AG08396 (cell line): ENCODE data around the gene CFAP161.
A peak's percentile ranks its signal among the peaks of the same experiment; 100 is the strongest.
"Not testable (repeated sequence)": the region's sequence is repeated elsewhere in the genome, so short reads cannot be mapped to it uniquely, and the experiment has no call there.

Experiments
- DNase-seq: peaks from one replicate; pipeline ENCODE4 v3.0.0; 2012; ENCODE audit warnings: low spot score, mixed read lengths

The CFAP161 gene

DNA sequence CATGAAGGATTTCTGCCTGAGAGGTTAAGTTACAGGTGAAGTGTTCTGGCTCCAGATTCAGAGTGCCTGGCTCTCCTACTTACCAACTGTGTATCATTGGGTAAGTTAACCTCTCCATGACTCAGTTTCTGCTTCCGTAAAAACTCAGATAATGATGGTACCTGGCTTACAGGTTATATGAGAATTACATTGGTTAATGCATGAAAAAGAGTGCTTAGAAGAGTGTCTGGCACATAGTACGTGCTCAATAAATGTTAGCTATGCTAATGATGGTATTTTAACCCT, 23.8 kb downstream of the CFAP161 start:
- DNase-seq: no peak

DNA sequence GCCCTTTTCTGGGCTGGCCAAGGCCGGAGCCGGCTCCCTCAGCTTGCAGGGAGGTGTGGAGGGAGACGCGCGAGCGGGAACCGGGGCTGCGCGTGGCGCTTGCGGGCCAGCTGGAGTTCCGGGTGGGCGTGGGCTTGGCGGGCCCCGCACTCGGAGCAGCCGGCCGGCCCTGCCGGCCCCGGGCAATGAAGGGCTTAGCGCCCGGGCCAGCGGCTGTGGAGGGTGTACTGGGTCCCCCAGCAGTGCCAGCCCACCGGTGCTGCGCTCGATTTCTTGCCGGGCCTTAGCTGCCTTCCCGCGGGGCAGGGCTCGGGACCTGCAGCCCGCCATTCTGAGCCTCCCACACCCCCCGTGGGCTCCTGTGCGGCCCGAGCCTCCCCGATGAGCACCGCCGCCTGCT, 24.5 kb downstream of the CFAP161 start:
- not testable (repeated sequence) for DNase-seq

DNA sequence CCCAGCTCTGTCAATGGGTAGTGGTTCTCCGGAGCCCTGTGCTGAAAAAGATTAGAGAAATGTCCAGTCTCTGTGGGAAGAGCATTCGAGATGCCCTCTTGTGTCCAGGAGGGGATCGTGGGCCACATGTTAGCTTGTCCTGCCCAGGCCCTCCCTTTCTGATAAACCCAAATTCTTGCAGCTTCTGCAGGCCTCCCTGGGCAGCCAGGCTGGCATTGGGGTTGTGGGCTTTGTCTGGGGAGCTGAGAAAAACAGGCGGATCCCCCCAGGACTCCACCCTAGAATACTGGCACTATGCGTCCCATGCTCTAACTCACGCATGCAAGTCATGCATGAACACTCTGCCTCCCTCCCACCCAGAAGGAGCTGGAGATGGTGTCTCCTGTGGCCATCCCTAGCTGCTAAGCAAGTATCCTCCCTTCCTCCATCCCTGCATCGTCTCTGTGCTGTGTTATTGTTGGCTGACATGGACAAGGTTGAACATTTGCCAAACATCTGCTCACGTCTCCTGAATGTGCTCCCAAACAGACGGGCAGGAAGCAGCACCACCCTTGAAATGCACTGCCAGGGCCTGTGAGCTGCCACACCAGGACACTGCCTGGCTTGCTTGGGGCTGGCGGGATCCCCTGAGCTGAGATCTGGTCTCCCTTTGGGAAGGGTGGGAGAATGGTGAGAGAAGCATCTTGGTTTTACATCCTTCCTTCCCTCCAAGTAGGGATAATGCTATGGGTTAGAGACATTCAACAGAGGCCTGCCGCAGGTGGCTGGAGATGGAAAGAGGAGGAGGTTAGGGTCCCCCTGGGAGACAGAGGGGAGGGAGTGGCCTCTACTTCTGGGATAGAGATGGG, 26.5 kb downstream of the CFAP161 start:
- peak; percentile 79 for DNase-seq

DNA sequence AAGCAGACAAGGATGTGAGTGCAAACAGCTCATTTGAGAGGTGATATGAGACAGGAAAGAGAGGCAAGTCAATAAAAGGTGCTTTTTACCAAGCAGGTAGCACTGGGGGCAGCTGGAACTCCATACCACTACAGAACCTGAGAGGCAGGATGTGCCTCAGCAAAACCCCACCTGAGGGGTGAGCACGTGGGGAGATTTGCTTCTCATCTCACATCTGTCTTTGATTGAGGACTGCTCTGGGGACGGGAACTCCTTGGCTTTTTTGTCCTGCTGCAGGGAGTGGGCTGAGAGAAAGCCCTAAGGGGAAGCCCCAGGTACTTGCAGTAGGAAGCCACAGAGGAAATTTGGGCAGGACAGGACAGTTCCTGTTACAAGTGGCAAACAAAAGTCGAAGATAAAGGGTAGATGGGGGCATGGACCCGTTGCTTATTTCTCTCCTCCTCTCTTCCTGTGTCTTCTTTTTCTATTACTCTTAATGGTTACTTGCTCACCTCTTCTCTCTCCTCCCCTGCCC, 27.1 kb downstream of the CFAP161 start:
- DNase-seq: no peak

DNA sequence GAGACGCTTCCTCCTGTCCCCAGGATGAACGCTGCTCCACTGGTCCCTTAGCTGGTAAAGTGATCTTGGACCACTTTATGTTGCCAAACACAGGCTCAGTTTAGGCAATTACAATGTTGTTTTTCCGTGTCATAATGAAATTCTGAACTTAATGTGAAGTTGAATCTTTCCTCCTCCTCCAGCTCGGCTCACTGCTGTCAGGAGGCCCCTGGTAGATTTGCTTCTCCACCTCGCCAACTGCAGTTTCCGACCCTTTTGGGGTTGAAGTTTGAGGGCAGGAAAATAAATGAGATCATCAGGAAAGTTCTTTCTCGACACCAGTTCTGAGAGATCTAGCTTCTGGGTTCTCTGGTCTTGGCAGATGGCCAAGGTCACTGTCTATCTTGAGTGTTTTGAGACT, 27.8 kb downstream of the CFAP161 start:
- DNase-seq: no peak

DNA sequence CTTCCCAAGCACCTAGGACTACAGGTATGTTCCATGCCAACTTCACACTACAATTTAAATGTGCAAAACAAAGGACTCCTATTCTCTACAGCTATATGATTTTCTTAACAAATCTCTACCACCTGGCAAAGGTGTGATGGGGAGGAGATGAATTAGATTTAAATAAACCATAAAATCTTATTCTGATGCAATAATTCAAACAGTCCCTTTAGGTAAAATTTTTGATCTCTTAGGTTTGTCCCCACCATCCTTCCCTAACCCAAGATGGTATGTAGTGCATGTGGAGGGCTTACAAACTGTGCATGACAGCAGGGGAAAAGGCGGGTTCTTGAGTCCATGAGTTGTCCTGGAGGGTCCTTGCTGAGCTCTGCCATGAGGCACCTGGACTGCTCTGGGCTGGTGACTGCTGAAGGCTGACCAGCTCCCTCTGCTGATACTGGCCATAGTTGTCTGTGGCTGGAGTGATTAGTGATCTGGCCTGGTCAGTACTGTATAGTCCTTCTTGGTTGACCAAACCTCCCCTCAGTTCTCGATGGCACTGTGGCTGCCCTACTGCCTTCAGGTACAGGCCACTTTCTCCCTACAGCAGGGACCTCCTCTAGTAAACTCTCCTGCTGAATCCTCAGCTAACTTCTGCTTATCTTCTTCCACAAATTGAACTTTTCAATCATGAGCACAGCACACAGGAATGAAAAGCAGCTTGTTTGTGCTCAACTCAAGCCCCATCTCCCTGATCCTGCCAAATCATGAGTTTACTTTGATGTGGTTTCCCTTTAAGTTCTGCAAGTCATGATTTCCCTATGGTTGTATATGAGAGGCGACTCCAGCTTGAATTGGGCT, 30.1 kb downstream of the CFAP161 start:
- DNase-seq: peak; percentile 83

DNA sequence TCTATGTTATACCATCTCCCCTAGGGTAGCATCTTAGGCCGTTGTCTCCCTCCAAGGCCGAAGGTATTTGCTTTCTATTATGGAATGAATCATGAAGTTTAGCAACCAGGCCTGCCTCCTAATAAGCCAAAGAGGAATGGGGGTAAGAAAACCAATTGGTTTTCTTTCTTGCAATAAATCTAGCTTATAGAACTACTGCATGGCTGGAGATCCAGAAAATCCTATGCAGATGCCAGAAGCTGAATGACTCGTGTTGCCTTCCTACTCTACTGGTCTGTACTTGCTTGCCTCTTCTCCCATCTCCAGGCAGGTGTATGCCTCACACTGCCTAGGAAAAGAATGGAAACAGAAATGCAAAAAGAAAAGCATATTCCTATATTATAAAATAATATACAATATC, 31.5 kb downstream of the CFAP161 start:
- DNase-seq: no peak

DNA sequence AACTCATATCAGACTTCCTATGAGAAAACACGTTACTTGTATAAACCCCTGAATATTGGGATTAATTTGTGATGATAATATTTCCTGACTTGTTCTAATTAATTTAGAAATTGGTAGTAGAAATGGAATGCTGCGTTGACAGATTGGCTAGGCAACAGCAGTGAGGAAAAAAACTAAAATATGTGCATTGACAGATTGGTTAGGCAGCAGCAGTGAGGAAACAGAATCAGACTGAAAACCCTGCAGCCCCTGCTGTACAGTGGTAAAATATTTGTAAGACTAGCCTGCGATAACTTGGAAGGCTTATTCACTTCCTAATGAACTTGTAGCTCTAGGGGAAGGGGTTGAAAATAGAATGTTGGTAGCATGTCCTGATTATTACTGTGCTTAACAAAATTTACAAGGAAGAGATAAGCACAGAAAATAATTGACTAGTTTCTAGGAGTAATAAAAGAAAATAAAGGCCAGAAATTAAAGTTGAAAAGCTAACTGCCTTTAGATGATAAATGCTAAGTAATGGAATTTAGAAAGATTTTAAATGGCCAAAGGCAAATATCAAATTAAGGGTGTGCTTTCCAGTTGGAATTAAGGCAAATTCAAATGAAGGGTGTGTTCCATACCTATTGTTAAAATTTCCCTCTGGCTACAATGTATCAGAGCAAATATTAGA, 32.7 kb downstream of the CFAP161 start:
- no peak for DNase-seq

DNA sequence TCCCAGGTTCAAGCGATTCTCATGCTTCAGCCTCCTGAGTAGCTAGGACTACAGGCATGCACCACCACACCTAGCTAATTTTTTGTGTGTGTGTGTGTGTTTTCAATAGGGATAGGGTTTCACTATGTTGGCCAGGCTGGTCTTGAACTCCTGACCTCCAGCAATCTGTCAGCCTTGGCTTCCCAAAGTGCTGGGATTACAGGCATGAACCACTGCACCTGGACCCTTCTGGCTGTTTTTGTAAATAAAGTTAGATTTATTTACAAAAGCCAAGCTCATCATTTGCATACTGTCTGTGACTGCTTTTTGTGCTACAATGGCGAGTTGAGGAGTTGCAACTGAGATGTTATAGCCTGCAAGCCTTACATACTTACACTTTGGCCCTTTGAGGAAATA, 34.1 kb downstream of the CFAP161 start:
- DNase-seq: no peak

DNA sequence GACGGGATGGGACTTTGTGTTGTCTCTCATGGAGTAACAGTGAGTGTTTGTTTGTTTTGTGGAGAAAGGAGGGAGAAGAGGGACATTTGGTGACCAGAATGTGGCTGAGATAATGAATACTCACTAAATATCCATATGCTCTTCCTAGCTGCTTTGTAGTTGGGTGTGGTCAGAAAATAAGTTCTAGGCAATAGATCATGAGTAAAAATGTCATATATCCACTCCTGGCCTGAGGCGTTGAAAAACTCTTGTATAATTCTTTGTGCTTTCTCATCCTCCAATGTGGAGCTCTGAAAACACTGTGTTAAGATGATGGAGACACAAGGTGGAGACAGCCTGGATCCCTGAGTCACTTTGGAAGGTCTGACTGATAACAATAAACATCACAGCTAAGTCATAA, 34.6 kb downstream of the CFAP161 start:
- no peak for DNase-seq

DNA sequence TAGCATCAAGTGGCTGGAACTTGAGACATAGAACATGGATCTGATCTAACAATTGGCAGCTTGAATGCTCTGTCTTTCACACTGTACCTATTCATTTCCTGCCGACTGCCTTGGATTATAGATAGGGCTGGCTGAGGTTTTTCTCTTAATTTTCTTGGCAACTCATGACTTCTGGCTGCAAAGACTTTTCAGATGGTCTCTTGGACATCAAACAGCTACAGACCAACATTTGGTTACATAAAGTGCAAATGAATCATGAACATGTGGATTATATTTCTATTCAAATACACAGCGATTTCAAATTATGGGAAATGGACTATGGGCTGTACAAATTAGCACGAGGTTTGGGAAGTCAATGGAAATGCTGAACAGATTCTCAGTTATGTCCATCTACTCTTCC, 36.4 kb downstream of the CFAP161 start:
- DNase-seq: no peak

DNA sequence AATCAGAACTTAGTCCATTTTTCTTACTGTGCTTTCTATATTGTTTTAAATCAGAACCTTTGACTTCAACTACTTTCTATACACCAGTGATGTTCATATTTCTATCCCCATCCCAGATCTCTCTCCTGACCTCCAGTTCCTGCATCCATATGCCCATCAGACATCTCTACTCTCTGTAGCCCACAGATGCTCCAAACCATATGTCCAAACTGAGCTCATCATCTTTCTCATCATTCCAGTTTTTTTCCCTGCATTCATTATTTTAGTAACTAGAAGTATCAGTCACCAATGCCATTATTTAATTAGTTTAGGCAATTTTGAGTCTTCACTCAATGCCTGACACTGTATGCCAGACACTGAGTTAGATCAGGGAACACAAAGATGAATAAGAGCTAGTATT, 37.2 kb downstream of the CFAP161 start:
- no peak for DNase-seq

DNA sequence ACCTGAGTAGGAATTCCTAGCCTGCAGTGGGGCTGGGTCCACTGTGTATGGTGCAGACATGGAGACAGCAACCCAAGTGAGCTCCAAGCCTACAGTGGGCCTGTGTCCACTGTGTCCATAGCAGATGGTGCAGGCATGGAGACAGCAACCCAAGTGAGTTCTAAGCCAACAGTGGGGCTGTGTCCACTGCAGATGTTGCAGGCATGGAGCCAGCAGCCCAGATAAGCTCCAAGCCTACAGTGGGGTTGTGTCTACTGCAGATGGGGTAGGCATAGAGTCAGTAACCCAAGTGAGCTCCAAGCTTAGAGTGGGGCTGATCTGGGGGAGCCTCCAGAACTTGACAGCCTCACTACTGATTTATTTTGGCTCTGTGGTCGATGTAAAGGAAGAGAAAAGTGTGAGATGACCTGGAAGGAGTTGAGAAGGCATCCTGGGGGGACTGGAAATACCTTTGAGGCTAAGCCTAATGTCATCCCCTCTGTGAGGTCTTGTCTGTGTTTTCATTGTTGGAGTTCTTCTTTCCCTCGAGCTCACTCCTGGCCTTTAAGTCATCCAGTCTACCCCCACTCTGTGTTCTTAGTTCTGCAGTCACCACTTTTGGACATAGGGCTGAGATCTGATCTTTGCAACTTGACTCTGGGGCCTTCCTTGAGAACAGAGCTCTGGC, 40.2 kb downstream of the CFAP161 start:
- DNase-seq: no peak

DNA sequence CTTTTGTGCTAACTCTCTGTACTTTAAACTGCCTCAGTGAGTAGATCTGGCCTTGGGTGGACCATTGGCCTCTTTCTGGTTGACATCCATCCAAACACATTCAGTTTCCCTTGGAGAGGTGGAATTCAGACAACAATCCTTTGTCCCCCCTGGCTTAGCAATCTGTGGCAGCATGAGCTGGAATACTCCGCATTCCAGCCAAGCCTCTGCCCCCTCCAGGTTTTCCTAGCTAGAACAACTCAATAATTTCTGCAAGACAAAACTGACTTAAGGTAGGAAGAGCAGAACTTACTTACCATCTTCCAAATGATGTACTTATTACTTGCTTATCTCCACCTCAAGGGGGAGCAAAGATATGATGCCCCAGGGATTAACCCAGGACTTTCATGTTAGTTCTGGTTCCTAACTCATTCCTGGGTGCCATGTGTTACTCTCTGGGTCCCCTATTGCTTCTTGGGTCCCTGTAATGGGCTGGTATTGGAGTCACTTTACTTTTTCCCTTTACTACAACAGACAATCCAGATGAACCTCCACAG, 40.8 kb downstream of the CFAP161 start:
- no peak for DNase-seq

DNA sequence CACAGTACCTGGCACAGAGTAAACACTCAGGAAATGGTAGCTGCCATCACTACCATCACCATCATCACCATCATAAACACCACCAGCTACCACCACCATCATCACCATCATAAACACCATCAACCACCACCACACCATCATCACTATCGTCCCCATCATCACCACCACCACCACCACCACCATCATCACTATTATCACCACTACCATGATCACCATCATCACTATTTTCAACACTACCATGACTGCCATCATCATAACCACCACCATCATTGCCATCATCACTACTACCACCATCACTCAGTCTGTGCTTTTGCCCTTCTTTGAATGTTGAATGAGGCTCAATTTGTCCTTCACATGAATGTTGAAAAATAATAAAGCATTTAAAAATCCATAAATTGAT, 41.4 kb downstream of the CFAP161 start:
- no peak for DNase-seq

DNA sequence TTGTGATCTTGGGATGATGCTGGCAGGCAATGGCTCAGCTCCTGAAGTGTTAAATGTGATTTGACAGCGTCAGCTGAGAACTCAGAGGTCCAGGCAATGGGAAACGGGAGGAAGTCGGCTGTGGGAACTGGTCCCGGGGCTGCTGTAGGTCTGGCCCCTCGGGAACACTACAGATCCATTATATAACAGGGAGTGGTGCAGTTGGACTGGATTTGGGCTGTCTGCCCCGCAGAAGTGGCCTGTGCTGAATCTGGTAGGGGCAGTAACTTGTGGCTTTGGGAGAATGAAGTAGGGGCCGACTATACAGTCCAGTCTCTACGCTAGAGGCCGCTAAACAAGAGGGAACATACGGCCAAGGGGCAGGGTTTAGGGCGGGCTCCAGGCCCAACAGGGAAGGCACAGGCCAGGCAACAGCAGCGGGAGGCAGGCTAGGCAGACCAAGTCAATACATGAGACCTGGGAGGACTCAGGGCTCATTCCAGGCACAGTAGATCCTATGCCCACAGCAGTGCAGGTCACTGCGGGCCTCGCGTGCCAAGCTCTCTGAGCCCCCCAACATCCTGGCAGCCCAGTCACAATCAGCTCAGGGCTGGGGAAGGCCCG, 42.3 kb downstream of the CFAP161 start:
- no peak for DNase-seq

DNA sequence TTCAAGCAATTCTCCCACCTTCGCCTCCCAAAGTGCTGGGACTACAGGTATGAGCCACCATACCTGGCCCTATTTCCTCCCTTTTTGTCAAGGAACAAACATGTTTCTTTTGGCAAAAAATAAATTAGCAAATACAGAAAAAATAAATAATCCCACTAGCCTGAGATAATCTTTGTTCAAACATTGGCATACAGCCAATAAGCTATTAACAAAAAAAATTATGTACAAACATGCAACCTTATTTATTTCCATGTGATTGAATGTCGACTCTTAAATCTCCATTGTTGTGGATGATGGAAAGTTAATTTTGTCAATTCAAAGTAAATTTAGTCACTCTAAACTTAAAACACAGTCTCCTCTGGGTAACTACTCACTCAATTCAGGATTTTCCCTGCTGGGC, 44.3 kb downstream of the CFAP161 start:
- no peak for DNase-seq

DNA sequence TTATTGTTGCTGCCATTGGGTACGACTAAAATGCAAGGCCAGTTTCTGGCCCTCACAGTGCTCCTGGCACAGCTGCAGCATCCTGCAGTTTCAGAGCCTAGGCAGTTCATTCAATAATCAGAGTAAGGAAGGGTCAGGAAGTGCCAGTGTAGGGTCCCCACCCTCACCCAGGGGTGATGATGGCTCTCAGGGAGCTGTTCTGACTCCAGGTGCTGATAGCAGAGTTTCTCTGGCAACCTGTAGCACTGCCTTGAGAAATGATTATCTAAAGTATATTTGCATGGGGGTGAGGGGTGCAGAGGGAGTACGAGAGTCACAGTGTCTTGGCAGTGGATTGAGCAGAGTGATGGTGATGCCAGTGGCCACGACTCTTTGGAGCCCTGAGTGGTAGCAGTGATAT, 47.1 kb downstream of the CFAP161 start:
- no peak for DNase-seq

DNA sequence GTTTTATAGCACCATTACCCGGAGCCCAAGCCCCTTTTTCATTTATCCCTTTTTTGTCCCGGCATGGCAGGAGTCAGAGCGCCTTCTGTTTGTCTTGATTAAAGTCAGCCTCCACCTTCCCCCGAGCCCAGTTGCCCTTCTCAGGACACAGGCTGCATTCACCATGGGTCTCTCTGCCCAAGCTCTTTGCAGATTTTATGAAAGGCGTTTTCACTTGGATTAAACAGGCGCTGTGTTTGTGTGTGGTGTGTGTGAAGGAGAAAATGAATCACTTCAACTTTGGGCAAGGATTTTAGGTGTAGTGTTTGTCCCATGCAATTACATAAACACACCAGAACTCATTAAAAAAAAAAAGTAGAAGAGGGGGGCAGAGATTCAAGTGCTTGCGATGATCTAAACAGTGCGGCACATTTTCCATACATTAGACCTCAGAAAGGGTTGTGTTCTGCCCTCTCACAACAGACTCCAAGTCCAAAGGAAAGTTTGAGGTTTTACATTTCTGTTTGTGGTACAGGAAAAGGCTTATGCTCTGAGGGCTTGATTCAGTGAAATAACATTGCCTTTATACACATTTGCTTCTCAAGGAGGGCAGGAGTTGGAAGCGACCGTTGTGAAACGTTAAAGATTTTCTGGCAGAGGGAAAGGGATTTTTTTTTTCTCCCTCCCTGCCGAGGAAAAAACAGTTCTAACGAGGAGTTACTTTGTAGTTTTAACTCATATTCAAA, 48.1 kb downstream of the CFAP161 start:
- no peak for DNase-seq

DNA sequence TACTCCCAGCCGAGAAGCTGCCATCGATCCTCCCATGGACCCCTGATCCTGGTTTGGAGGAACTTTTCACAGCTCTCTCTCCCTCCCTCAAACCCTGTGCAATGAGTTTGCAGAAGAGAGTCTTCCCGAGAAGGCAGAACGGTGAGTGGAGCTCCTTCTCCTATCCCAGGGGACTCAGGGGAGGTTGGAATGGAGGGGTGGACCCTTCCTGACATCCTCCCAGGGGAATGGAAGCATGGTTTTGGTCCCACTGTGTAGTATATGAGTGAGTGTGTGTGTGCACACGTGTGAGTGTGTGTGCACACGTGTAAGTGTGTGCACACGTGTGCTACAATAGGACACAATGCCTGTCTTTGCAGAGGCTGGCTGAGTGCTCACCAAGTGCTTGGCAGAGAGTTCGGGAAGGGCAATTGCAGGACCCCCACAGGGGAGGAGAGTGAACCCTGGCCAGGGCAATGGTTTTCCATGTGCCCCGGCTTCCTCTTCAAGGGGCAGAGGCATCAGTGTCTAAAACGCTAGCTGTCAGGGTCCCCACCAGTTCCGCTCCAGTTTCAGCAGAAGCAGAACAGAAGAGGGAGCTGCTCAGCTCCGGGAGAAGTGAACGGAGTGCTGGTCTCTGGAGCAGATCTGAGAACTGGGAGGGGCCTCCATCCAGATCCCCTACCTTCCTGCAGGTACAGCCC, 48.8 kb downstream of the CFAP161 start:
- no peak for DNase-seq
